ENCODE data around the gene RPS4Y2. TPM values are rescaled to one million over a fixed set of nuclear protein-coding genes. Genes with fewer than 3 reads are reported as not detected.
A peak's percentile ranks its signal among the peaks of the same experiment; 100 is the strongest.

The RPS4Y2 gene
- polyA plus RNA-seq, 3 donors: not detected

- no peaks in the 10 kb centered on the region for H3K36me3 Mint-ChIP-seq
- Histone ChIP-seq H3K4me1 (ENCODE audit: control insufficient read depth in 1 of 2, insufficient read depth in 2 of 2, low read length in 2 of 2) (no peaks in the 10 kb centered on the region), H3K27ac (ENCODE audit: low read depth in 1 of 2, low read length in 2 of 2) (no peak overlapping the region), H3K4me2 (replicated peaks; ENCODE audit: extremely low read depth, low read length, poor library complexity, severe bottlenecking) (no peak overlapping the region), H3K9me3 (replicated peaks in 1 of 2; ENCODE audit: control insufficient read depth in 1 of 2, insufficient read depth in 1 of 2, low read length in 2 of 2) (no peaks in the 10 kb centered on the region), H3K79me2 (ENCODE audit: insufficient read depth, low read length) (no peaks in the 10 kb centered on the region), H2AFZ (ENCODE audit: insufficient read depth, low read depth, low read length, poor library complexity, severe bottlenecking) (no peak overlapping the region), H4K20me1 (ENCODE audit: insufficient read depth, low read length) (no peaks in the 10 kb centered on the region), H3K9ac (ENCODE audit: insufficient read depth, low read length, poor library complexity, severe bottlenecking) (no peak overlapping the region), H3K27me3 (ENCODE audit: control insufficient read depth in 2 of 2, insufficient read depth in 2 of 2, low read length in 2 of 2) (no peaks in the 10 kb centered on the region), H3K4me3 (replicated peaks in 1 of 3; ENCODE audit: low read depth in 2 of 3, low read length in 3 of 3) (no peak overlapping the region), H3K36me3 (replicated peaks in 1 of 2; ENCODE audit: control insufficient read depth in 1 of 2, insufficient read depth in 2 of 2, low read length in 2 of 2) (no peaks in the 10 kb centered on the region)
- no peaks in the 10 kb centered on the region for H3K9me3 Mint-ChIP-seq
- no peak for TF ChIP-seq CTCF (IDR thresholded peaks at IDR 0.05)
- H3K27me3 Mint-ChIP-seq (ENCODE audit: low read depth in 3 of 3): peaks cover 0 to 5% (median 3%) of the 10 kb centered on the region in 3 donors
- peaks cover 2% of the 10 kb centered on the region for H3K4me1 Mint-ChIP-seq
- intact Hi-C loops (cut with micrococcal nuclease): no loop called here
- no CpG with 5 or more reads among the region's 3 CpGs for WGBS (ENCODE audit: insufficient coverage)
- no peak overlapping the region for H3K4me3 Mint-ChIP-seq
- no peak for DNase-seq
- no peak overlapping the region for H3K27ac Mint-ChIP-seq
Observed at GRCh38 chrY:20739806-20740205, 16.1 kb upstream of the RPS4Y2 start.

GRCh38 chrY:20740609-20741008 lies 15.3 kb upstream of the RPS4Y2 start:
- Histone ChIP-seq H3K9me3 (replicated peaks in 1 of 2; ENCODE audit: control insufficient read depth in 1 of 2, insufficient read depth in 1 of 2, low read length in 2 of 2) (no peaks in the 10 kb centered on the region), H3K4me2 (replicated peaks; ENCODE audit: extremely low read depth, low read length, poor library complexity, severe bottlenecking) (no peak overlapping the region), H3K4me1 (ENCODE audit: control insufficient read depth in 1 of 2, insufficient read depth in 2 of 2, low read length in 2 of 2) (no peaks in the 10 kb centered on the region), H3K27ac (ENCODE audit: low read depth in 1 of 2, low read length in 2 of 2) (no peak overlapping the region), H3K4me3 (replicated peaks in 1 of 3; ENCODE audit: low read depth in 2 of 3, low read length in 3 of 3) (no peak overlapping the region), H3K36me3 (replicated peaks in 1 of 2; ENCODE audit: control insufficient read depth in 1 of 2, insufficient read depth in 2 of 2, low read length in 2 of 2) (no peaks in the 10 kb centered on the region), H3K9ac (ENCODE audit: insufficient read depth, low read length, poor library complexity, severe bottlenecking) (no peak overlapping the region), H2AFZ (ENCODE audit: insufficient read depth, low read depth, low read length, poor library complexity, severe bottlenecking) (no peak overlapping the region), H4K20me1 (ENCODE audit: insufficient read depth, low read length) (no peaks in the 10 kb centered on the region), H3K79me2 (ENCODE audit: insufficient read depth, low read length) (no peaks in the 10 kb centered on the region), H3K27me3 (ENCODE audit: control insufficient read depth in 2 of 2, insufficient read depth in 2 of 2, low read length in 2 of 2) (no peaks in the 10 kb centered on the region)
- Mint-ChIP-seq H3K4me3 (no peak overlapping the region), H3K27me3 (ENCODE audit: low read depth in 3 of 3) (peaks cover 0 to 5% (median 3%) of the 10 kb centered on the region in 3 donors), H3K27ac (no peak overlapping the region), H3K4me1 (peaks cover 2% of the 10 kb centered on the region), H3K9me3 (no peaks in the 10 kb centered on the region), H3K36me3 (no peaks in the 10 kb centered on the region)
- TF ChIP-seq CTCF (IDR thresholded peaks at IDR 0.05): no peak
- peak in 2 of 3 donors; percentile 8 to 12 for DNase-seq
- intact Hi-C loops (cut with micrococcal nuclease): no loop called here
- WGBS (ENCODE audit: insufficient coverage): no CpG with 5 or more reads among the region's 4 CpGs
